ENCODE results near the gene TNIP1.

The TNIP1 gene

GRCh38 chr5:151062405-151063141 is 18.3 kb downstream of the TNIP1 start:
- no peak for DNase-seq

DNA sequence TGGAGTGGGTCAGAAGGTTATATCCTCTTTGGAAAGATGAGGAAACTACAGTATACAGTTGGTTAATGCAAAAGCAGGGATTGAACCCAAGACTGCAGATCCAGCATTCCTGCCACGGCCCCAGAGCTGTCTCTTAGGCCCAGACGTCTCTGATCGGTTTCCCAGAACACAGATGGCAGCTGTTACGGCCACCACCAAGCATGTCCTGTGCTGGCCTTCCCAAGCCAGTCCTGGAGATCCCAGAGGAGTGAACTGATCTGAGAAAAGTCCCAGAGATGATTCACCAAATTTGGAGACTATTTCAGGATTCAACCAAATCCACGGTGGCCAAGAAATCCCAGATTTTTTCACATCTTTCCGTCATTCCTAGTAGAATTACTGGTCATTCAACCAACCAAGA is 20.1 kb downstream of the TNIP1 start:
- no peak for DNase-seq

- no peak for DNase-seq
Observed at GRCh38 chr5:151058891-151059489, 21.8 kb downstream of the TNIP1 start.

DNA sequence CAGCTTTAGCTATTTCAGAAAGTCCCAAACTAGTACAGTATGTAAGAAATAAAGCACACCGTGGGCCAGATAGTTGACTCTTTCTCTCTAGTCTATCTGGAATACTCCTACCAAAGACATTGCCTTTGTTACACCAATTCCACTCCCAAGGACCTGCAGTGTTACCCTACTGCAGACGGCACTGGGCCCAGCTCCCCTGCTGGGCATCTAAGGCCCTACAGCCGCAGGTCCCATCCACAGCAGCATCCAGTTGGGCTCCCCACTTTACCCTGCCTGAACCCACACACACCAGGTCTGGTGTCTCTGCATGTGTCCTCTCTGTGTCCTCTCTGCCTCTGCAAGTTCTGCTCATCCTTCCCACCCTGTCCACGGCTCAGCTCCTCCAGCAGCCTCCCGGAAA is 22.5 kb downstream of the TNIP1 start:
- no peak for DNase-seq

DNA sequence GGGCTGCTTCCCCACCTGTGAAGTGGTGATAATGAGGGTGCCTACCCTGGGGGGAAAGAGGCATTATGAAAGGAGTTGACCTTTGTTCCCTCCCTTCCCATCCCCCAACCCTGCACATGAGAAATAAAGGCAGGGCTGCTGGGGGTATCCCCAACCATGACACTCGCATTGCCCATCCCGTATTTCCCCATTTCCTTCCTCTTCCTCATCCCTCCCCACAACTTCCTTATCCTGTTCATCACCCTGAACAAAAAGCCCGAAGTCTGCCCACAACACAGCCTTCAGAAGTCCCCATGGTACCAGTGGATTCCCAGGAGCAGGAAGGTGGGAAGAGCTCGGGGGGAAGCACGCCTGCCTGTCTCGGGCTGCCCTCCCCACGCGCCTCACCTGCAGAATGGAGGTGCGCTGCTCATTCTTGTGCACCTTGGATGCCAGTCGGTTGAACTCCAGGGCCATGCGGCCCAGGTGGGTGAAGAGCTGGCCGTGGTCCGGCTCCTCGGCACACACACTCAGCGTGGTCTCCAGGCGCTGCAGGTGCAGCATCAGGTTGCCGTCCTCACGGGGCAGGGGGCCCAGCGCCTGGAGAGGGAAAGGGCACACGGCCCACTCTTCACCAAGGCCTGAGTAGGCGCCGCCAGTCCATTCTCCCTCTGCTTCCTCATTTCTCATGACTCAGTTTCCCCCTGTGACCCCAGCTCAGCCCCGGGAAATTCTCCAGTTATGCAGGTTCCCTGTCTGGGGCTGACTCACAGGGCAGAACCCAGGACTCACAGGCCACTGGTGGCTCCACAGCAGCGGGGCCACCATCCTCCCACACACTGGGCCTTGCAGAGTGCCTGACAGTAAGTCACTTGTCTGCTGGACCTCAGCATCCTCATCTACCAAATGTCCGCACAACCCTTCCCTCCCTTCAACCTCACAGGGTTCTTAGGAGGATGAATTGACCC is 24.2 kb downstream of the TNIP1 start:
- DNase-seq = no peak

DNA sequence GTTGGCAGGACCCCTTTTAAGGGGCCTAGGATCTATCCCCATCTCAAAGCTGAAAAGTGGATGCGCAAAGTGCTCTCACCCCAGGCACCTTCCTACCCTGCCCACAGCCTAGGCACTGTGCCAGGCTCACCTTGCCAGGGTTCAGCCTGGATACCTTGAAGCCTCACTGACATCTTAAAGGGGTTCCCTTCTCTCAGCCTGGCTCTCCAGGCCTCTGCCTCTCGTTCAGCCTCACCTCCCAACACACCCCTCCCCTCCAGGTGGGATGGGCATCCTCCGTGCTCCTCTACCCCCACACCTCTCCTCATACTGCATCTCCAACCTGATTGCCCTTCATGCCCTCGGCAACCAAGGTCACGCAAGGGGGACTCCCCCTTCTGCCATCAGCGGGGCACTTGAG is 25.5 kb downstream of the TNIP1 start:
- DNase-seq = no peak

GRCh38 chr5:151054709-151055108 is 26.1 kb downstream of the TNIP1 start:
- no peak for DNase-seq

GRCh38 chr5:151053796-151054462 is 26.9 kb downstream of the TNIP1 start:
- DNase-seq = peak in 1 of 2 experiments; percentile 11

DNA sequence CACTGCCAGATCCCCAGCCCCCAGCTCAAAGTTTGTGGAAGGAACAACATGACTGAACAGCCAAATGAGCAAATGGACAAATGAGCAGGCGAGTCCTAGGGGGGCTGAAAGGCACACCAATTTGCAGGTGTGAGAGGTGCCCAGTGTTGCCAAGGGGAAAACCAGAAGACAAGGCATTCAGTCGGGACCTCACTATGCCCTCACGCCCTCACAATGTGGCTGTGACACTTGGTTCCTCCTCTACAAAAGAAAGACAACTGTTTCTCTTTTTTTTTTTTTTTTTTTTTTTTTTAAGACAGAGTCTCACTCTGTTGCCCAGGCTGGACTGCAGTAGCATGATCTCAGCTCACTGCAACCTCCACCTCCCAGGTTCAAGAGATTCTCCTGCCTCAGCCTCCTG is 28.0 kb downstream of the TNIP1 start:
- no peak for DNase-seq

GRCh38 chr5:151051931-151052608 is 28.8 kb downstream of the TNIP1 start:
- no peak for DNase-seq

GRCh38 chr5:151051066-151051930 is 29.5 kb downstream of the TNIP1 start:
- DNase-seq = no peak

- no peak for DNase-seq
Observed at GRCh38 chr5:151048526-151048925, 32.3 kb downstream of the TNIP1 start.

DNA sequence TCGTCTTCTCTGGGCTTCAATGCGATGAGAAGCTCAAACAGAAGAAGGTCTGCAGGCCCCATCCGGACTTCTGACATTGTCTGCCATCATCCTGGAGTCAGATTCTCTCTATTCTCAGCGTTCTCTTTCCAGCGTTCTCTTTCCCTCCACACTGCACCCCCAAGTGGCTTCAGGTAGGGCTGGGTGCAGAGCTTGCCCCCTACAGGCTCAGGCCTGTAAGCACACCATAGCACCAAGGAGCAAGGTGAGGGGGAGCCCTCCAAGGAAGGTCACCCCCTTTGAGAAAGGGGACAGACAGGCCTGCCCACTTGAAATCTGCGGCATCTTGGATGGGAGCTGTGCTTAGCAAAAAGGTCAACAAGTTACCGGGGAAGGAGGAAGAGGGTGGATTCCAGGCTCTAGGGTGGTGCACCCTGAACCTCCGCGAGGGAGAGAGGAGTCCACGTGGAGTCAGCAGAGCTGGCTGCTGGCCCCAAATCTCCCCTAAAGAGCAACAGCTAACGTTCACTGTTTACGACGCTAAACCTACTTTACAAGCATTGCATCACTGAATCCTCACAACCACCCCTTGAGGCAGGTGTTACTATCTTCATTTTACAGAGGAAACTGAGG is 32.9 kb downstream of the TNIP1 start:
- no peak for DNase-seq

- no peak for DNase-seq
Observed at GRCh38 chr5:151042453-151043093, 38.3 kb downstream of the TNIP1 start.

- no peak for DNase-seq
Observed at GRCh38 chr5:151041577-151042268, 39.1 kb downstream of the TNIP1 start.

DNA sequence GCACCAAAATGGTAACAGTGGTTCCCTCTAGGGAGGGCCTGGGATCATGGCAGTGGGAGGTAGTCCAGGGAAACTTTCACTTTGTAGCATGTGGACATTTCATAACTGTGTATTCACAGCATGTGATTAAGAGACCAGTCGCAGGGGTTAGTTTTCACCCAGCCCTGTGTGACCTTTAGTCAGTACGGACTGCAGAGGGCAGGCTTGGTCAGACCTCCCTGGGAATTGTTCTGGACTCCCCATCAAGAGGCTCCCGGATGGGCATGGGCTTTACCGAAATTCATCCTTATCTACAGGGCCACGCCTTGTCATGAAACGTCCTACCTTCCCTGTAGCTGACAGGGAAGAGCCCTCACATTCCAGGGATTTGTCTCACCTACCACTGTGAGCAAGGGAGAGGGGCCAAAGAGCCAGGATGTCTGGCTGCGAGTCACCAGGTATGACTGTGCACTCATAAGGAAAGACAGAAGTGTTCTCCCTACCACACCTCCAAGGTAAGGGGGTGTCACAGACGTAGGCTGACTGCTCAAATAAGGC is 40.6 kb downstream of the TNIP1 start:
- DNase-seq = no peak

DNA sequence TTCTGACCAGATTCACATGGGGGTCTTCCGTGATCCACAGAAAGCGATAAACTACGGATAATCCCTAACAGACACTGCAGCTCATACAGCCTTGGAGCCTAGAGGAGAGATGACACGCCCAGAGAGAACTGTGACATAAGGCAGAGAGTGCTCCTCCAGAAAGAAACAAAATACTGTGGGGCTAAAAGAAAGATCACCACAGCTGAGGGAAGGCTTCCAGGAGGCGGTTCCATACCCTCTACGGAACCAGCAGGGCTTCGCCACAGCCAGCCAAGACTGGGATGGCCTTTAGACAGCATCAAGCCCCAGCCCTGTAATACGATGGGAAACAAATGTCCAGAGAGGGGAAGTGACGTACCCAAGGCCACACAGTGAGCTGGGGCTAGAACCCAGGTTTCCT is 41.2 kb downstream of the TNIP1 start:
- DNase-seq = no peak

- no peak for DNase-seq
Observed at GRCh38 chr5:151038801-151039238, 42.0 kb downstream of the TNIP1 start.

GRCh38 chr5:151038412-151038745 is 42.5 kb downstream of the TNIP1 start:
- DNase-seq = no peak

All from cerebellar nuclear complex (tissue), 1 donor.